Endothelial cell of umbilical vein (primary cell): ENCODE results near the gene PRDM16.

Experiments used
- CTCF ChIP-seq, 2 donors: IDR thresholded peaks; 1 replicate in 1 of 2; 2 replicates in 1 of 2; pipeline ENCODE4 v1.5.1; 2011; ENCODE audit warnings: low read length in 2 of 2, mild to moderate bottlenecking in 2 of 2, moderate library complexity in 2 of 2, control low read depth in 1 of 2, inconsistent platforms in 1 of 2, low read depth in 1 of 2; ENCODE audit not compliant: insufficient read depth in 1 of 2; ENCODE audit errors: extremely low read depth in 1 of 2
- POLR2A ChIP-seq: IDR thresholded peaks from 2 replicates; pipeline ENCODE4 v1.6.1; 2012; ENCODE audit warnings: low read depth, mild to moderate bottlenecking, control low read depth, low read length

DNA sequence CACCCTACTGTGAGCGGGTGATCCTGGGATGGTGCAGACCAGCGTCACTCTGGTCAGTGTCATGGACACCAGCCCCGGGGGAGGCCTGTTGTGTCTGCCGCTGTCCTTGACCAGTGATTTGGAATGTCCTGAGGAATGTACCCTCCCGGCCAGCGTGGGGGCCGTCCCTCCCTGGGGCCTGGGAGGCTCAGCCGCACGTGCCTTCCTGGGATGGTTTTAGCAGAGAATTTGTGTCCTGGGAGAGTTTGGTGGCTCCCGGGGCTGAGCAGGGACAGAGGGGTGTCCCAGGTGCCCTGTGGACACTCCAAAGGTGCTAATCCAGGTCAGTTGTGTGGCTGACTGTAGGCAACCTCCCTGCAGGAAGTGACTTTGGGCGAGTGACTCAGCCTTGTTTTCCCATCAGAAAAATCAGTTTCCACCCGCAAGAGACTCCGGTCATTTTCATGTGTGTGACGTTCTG, 391.7 kb downstream of the PRDM16 start:
- TF ChIP-seq CTCF (IDR thresholded peaks at IDR 0.05; ENCODE audit: extremely low read depth in 1 of 2, insufficient read depth in 1 of 2, low read depth in 1 of 2, low read length in 2 of 2): no peak
- TF ChIP-seq POLR2A: no peak
